HL-60 (cell line): ENCODE measurements around the gene SLC25A12.

Source experiments
- CTCF ChIP-seq: IDR thresholded peaks from one replicate; pipeline ENCODE4 v1.5.1; 2011; ENCODE audit warnings: low read length, control low read depth, inconsistent platforms; ENCODE audit not compliant: insufficient read depth
- GABPA ChIP-seq: IDR thresholded peaks from 2 replicates; pipeline ENCODE4 v1.6.1; 2012; ENCODE audit warnings: low read depth
- POLR2AphosphoS5 ChIP-seq: IDR thresholded peaks from 2 replicates; pipeline ENCODE4 v1.6.1; 2012; ENCODE audit warnings: low read depth
- REST ChIP-seq: IDR thresholded peaks from 2 replicates; pipeline ENCODE4 v1.6.1; 2012; ENCODE audit warnings: low read depth; ENCODE audit not compliant: insufficient replicate concordance
- SPI1 ChIP-seq: IDR thresholded peaks from 2 replicates; pipeline ENCODE4 v1.6.1; 2012; ENCODE audit warnings: low read depth, mild to moderate bottlenecking, borderline replicate concordance

- TF ChIP-seq CTCF (no peak), REST (no peak), POLR2AphosphoS5 (no peak), GABPA (no peak), SPI1 (no peak)
Observed at GRCh38 chr2:171908235-171908634, 14.2 kb upstream of the SLC25A12 start.
